ENCODE results near the gene NSUN2. TPM values are rescaled to one million over a fixed set of nuclear protein-coding genes. Genes with fewer than 3 reads are reported as not detected.

Gene NSUN2
- total and polyA plus RNA-seq, 2 experiments from 2014 or later: 65.4 to 112 TPM

DNA sequence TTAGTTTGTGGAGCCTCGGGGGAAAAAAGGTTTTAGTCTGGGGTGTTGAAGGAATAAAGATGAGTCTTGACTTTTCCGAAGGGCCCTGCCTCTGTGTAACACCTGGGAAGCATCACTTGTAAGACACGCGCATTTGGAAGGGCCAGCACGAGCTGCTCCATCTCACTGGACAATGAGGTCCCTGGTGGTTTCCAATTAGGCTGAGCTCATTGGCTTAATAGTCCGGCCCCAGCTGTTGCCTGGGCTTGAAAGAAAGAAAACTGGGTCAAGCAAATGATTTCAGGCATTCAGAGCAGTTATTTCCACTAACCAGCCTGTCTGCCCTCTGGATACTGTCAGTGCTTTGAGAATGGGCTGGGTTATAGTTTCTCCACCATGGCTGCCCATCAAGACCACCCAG lies 64.5 kb downstream of the NSUN2 start:
- no peak overlapping the region for H2AFZ ChIP-seq
- H3K27ac Mint-ChIP-seq: no peak overlapping the region
- no peaks in the 10 kb centered on the region for H4K20me1 ChIP-seq (replicated peaks; ENCODE audit: insufficient read depth)
- ATAC-seq (no peak), DNase-seq (ENCODE audit: low spot score) (no peak)
- peaks cover 3% of the 10 kb centered on the region for H3K27me3 Mint-ChIP-seq (ENCODE audit: insufficient read depth, low read depth, poor library complexity)
- H3K4me2 ChIP-seq: no peak overlapping the region
- H3F3A ChIP-seq (replicated peaks; ENCODE audit: low read depth): no peaks in the 10 kb centered on the region
- TF ChIP-seq, protein P1, sequence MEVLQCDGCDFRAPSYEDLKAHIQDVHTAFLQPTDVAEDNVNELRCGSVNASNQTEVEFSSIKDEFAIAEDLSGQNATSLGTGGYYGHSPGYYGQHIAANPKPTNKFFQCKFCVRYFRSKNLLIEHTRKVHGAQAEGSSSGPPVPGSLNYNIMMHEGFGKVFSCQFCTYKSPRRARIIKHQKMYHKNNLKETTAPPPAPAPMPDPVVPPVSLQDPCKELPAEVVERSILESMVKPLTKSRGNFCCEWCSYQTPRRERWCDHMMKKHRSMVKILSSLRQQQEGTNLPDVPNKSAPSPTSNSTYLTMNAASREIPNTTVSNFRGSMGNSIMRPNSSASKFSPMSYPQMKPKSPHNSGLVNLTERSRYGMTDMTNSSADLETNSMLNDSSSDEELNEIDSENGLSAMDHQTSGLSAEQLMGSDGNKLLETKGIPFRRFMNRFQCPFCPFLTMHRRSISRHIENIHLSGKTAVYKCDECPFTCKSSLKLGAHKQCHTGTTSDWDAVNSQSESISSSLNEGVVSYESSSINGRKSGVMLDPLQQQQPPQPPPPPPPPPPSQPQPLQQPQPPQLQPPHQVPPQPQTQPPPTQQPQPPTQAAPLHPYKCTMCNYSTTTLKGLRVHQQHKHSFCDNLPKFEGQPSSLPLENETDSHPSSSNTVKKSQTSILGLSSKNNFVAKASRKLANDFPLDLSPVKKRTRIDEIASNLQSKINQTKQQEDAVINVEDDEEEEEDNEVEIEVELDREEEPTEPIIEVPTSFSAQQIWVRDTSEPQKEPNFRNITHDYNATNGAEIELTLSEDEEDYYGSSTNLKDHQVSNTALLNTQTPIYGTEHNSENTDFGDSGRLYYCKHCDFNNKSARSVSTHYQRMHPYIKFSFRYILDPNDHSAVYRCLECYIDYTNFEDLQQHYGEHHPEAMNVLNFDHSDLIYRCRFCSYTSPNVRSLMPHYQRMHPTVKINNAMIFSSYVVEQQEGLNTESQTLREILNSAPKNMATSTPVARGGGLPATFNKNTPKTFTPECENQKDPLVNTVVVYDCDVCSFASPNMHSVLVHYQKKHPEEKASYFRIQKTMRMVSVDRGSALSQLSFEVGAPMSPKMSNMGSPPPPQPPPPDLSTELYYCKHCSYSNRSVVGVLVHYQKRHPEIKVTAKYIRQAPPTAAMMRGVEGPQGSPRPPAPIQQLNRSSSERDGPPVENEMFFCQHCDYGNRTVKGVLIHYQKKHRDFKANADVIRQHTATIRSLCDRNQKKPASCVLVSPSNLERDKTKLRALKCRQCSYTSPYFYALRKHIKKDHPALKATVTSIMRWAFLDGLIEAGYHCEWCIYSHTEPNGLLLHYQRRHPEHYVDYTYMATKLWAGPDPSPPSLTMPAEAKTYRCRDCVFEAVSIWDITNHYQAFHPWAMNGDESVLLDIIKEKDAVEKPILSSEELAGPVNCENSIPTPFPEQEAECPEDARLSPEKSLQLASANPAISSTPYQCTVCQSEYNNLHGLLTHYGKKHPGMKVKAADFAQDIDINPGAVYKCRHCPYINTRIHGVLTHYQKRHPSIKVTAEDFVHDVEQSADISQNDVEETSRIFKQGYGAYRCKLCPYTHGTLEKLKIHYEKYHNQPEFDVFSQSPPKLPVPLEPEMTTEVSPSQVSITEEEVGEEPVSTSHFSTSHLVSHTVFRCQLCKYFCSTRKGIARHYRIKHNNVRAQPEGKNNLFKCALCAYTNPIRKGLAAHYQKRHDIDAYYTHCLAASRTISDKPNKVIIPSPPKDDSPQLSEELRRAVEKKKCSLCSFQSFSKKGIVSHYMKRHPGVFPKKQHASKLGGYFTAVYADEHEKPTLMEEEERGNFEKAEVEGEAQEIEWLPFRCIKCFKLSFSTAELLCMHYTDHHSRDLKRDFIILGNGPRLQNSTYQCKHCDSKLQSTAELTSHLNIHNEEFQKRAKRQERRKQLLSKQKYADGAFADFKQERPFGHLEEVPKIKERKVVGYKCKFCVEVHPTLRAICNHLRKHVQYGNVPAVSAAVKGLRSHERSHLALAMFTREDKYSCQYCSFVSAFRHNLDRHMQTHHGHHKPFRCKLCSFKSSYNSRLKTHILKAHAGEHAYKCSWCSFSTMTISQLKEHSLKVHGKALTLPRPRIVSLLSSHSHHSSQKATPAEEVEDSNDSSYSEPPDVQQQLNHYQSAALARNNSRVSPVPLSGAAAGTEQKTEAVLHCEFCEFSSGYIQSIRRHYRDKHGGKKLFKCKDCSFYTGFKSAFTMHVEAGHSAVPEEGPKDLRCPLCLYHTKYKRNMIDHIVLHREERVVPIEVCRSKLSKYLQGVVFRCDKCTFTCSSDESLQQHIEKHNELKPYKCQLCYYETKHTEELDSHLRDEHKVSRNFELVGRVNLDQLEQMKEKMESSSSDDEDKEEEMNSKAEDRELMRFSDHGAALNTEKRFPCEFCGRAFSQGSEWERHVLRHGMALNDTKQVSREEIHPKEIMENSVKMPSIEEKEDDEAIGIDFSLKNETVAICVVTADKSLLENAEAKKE (CRISPR knock-in tag; IDR thresholded peaks at IDR 0.05): no peak
- TF ChIP-seq CREB1 (CRISPR knock-in tag; IDR thresholded peaks at IDR 0.05; ENCODE audit: low read depth) (no peak), JUNB (IDR thresholded peaks at IDR 0.05; ENCODE audit: unreplicated experiment) (no peak), STAT1 (IDR thresholded peaks at IDR 0.05; ENCODE audit: unreplicated experiment) (no peak), POLR2AphosphoS5 (IDR thresholded peaks at IDR 0.05; ENCODE audit: low read depth) (no peak), NANOG (IDR thresholded peaks at IDR 0.05; ENCODE audit: borderline replicate concordance) (no peak), ZNF331 (CRISPR knock-in tag; IDR thresholded peaks at IDR 0.05; ENCODE audit: low read depth) (no peak), EZH2phosphoT487 (IDR thresholded peaks at IDR 0.05; ENCODE audit: unreplicated experiment) (no peak)
- H3K79me2 ChIP-seq (replicated peaks; ENCODE audit: insufficient read depth): no peaks in the 10 kb centered on the region
- no peaks in the 10 kb centered on the region for H3K27me3 ChIP-seq (ENCODE audit: insufficient read depth)
- H3K36me3 Mint-ChIP-seq (ENCODE audit: low read depth): no peaks in the 10 kb centered on the region
- no peaks in the 10 kb centered on the region for H3K4me1 ChIP-seq (ENCODE audit: insufficient read depth)
- peaks cover 4% of the 10 kb centered on the region for H3K4me1 Mint-ChIP-seq
- no peak overlapping the region for H3K4me3 Mint-ChIP-seq
- no peak overlapping the region for H3K27ac ChIP-seq (ENCODE audit: low read depth)
- H3K9me2 ChIP-seq (ENCODE audit: insufficient read depth): no peaks in the 10 kb centered on the region
- no peaks in the 10 kb centered on the region; the same call in 2 of the 3 replicates for H3K9me3 Mint-ChIP-seq
- H3K36me3 ChIP-seq (ENCODE audit: insufficient read depth): no peaks in the 10 kb centered on the region
- H3K4me3 ChIP-seq: no peak overlapping the region
